ENCODE measurements around the gene OR13C8.
"Not testable (repeated sequence)": the region's sequence is repeated elsewhere in the genome, so short reads cannot be mapped to it uniquely, and the experiment has no call there.

Gene OR13C8, protein sequence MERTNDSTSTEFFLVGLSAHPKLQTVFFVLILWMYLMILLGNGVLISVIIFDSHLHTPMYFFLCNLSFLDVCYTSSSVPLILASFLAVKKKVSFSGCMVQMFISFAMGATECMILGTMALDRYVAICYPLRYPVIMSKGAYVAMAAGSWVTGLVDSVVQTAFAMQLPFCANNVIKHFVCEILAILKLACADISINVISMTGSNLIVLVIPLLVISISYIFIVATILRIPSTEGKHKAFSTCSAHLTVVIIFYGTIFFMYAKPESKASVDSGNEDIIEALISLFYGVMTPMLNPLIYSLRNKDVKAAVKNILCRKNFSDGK

GRCh38 chr9:104568868-104569267 lies at the start of gene OR13C8:
TSS of gene OR13C8 (plus strand) at chr9:104569168. CDS start at chr9:104569168, 0 bp downstream.
- DNase-seq = no peak

DNA sequence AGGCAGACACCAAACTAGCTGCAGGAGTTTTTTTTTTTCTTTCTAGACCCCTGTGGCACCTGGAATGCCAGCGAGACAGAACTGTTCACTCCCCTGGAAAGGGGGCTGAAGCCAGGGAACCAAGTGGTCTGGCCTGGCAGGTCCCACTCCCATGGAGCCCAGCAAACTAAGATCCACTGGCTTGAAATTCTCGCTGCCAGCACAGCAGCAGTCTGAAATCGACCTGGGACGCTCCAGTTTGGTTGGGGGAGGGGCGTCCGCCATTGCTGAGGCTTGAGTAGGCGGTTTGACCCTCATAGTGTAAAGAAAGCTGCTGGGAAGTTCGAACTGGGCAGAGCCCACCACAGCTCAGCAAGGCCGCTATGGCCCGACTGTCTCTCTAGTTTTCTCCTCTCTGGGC lies 48.7 kb upstream of the OR13C8 start:
- DNase-seq = not testable (repeated sequence)

DNA sequence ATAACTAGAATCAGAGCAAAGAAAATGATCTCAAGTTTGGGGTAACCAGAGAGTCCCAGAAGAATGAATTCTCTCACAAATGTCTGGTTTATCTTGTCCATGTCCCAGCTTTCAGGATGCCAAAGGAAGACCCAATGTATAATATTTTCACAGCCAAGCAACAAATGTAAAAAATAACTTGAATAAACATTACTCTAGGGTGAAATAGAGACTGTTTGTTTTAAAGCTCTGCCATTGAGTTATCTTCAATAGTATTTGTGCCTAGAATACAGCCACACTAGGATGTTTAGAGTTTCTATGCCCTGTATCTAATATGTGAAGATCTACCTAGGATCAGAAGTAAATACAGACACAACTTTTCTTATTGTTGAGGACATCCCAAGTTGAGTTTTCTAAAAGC lies 41.9 kb upstream of the OR13C8 start, which contains the start of gene OR13C4:
Gene OR13C4 (minus strand): TSS at position 101 of the 400 bp plus-strand sequence. CDS start 0 bp downstream, at position 101.
- no peak for DNase-seq

- no peak for DNase-seq
Observed at GRCh38 chr9:104536756-104537155, 32.2 kb upstream of the OR13C8 start, which contains the start of gene OR13C3. TSS of gene OR13C3 (minus strand) at chr9:104536856. CDS start at chr9:104536723, 133 bp downstream.

DNA sequence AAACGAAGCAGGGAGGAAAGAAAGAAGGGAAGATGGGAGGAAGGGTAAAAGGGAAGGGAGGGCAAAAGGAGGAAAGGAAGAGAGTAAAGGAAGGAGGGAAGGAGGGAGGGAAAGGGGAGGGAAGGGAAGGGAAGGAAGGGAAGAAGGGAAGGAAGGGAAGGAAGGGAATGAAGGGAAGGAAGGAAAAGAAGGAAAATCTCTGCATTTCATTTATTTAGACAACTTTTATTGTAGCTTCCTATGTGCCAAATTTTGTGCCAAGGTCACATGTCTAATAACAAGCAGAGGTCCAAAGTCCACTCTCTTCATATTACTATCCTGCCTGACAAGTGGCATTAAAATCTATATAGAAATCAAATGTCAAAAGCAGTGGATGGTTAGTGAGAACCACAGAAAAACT lies 29.7 kb upstream of the OR13C8 start:
- no peak for DNase-seq

DNA sequence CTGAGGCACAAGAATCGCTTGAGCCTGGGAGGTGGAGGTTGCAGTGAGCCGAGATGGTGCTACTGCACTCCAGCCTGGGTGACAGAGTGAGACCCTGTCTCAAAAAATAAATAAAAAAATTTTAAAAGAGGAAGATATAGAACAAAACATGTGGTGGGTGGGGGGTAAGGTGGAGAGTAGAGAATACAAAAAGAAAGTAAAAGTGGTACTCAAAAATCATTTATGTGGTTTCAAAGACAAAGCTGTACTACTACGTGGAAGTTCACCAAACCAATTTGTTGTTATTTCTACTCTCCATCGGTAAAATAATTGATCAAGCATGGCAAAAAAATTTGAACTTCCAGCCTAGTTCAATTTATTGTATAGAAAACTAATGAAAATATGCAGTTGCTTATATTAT lies 24.3 kb upstream of the OR13C8 start:
- no peak for DNase-seq

- DNase-seq = no peak
Observed at GRCh38 chr9:104553261-104553660, 15.7 kb upstream of the OR13C8 start.

- DNase-seq = no peak
Observed at GRCh38 chr9:104555521-104555920, 13.4 kb upstream of the OR13C8 start.

DNA sequence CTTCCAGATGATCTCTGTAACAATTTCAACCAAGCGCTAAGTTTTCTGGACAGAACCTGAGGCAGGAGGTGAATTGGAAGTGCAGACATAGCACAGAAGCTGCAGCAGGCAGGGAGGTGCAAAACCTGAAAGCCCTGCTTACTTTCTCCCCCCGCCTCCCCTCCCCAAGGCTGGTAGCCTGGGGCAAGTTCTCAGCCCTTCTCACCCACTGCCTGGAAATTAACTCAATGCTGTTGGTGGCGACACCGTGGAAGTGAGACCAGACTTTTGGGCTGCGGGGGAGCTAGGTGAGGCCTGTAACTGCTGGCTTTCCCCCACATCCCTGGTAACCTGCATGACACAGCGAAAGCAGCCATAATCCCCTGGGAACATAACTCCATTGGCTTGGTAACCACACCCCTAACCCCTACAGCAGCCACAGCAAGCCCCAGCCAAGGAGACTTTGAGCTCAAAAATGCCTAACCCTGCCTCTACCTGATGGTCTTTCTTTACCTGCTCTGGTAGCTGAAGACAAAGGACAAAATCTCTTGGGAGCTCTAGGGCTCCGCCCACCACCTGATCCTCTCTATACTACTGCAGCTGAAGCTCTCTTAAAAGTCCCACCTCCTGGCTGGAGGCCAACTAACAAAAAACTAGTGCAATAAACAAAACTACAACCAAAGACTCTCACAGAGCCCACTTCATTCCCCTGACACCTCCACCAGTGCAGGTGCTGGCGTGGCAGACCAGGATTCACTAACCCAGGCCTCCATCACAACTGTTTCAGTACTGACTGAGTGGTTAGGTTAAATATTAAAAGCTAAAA lies 11.9 kb upstream of the OR13C8 start:
- DNase-seq = no peak

DNA sequence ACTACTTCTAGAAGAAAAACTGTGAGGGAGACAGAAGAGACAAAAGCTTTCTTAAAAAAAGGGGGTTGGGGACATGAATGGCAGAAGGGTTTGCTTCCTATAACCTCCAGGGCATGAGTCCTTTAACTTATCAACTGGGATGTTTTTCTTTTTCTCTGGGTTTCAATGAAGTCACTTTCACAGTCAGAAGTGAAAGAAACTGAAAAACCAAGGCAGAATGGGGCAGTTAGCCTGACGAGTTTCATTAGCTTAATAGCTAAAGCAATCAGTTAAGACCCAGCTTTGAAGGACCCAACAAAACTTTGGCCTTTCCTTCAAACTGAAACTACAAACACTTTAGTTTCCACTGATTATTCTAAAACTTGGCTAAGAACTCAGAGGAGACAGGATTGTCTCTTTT lies 4.6 kb upstream of the OR13C8 start:
- DNase-seq = no peak

GRCh38 chr9:104572612-104573011 lies 3.6 kb downstream of the OR13C8 start:
- no peak for DNase-seq

DNA sequence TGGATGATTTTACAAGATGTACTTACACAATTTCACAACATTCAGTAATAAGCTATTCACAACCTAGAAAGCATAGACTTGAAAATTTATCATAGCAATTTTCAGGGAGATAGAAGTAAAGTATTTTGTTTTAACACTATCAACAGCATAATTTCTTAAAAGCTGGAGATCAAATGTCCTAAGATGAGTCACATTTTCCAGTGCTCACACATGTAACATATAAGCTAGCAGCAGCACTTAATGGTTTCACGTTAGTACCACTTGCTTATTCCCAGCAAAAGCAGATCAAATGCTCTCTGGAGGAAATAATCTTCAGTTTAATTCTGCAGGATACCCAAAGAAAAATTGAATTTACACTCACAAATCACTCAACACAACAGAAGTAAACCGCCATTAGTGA lies 6.5 kb downstream of the OR13C8 start:
- no peak for DNase-seq

- no peak for DNase-seq
Observed at GRCh38 chr9:104577263-104577662, 8.3 kb downstream of the OR13C8 start.

DNA sequence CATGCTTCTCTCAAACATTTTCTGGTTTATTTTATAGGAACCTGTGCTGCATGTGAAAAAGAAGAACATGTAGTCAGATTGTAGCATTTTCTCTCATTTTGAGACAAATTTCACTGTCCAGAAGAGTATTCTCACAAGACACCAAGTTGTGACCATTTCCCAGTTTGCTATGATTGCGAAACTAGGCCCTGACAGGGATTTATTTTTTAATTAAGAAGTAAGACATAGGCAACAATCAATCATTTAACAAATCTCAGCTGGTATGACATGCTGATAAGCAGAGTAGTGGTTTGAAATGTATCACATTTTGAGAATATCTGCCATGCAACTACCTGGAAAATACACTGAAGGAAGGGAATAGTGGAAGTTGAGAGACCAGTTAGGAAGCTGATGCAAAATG lies 11.6 kb downstream of the OR13C8 start:
- DNase-seq = no peak

GRCh38 chr9:104586496-104587180 lies 17.7 kb downstream of the OR13C8 start:
- DNase-seq = no peak

DNA sequence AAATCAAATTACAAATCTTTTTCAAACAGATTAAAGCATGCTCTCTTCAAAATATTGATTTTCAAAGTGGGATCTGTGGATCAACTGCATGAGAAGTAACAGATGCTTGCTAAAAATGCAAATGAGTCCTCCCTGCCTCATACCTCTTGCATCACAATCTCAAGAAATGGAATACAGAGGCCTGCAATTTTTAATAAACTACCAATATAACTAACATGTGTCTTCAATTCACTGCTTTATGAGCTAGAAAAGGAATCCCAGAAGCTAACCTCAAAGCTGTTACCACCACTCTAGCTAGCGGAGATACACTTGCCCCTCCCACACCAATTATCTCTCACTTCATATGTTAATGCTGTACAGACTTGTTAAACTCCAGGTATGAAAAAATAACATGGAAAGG lies 20.7 kb downstream of the OR13C8 start:
- no peak for DNase-seq

DNA sequence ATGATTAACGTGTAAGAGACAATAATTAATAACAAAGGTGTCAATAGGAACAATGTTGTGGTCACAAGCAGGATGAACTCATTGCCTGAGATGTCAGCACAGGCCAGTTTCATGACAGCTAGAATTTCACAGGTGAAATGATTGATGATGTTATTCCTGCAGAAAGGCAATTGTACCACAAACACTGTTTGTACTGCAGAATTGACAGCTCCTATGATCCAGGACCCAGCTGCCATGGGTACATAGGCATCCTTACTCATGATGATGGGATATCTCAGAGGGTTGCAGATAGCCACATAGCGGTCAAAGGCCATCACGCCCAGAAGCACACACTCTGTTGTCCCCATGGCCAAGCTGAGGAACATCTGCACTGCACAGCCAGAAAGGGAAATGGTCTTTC lies 29.8 kb downstream of the OR13C8 start:
- not testable (repeated sequence) for DNase-seq

GRCh38 chr9:104599313-104599712 lies 30.3 kb downstream of the OR13C8 start, which contains the start of gene OR13C5:
TSS of gene OR13C5 (minus strand) at chr9:104599413. CDS start at chr9:104599413, 0 bp downstream.
- not testable (repeated sequence) for DNase-seq

- no peak for DNase-seq
Observed at GRCh38 chr9:104604801-104605200, 35.8 kb downstream of the OR13C8 start.

GRCh38 chr9:104605527-104605926 lies 36.6 kb downstream of the OR13C8 start, which contains the start of gene OR13C2:
TSS of gene OR13C2 (minus strand) at chr9:104605627. CDS start at chr9:104605627, 0 bp downstream.
- DNase-seq = not testable (repeated sequence)

- DNase-seq = no peak
Observed at GRCh38 chr9:104606152-104606551, 37.2 kb downstream of the OR13C8 start.

DNA sequence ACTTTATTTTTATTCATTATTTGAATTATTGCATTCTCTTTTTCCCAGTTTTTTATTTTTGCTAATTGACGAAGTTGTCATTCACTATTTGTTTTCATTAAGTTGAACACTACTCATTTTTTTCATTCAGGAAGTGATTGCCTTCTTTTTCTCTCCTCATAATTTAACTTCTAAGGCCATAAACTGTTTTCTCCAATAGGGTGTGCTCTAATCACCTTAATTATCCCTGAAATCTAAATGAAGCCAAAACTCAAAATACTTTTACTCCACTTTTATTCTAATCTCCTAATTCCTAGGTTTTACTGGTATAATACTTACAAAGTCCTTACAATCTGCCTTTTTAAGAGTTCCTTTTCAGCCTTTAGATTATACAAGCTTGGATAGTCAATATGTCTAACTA lies 39.4 kb downstream of the OR13C8 start:
- no peak for DNase-seq

- DNase-seq = no peak
Observed at GRCh38 chr9:104611213-104611612, 42.2 kb downstream of the OR13C8 start.
